ENCODE measurements around the gene GRXCR1.

DNA sequence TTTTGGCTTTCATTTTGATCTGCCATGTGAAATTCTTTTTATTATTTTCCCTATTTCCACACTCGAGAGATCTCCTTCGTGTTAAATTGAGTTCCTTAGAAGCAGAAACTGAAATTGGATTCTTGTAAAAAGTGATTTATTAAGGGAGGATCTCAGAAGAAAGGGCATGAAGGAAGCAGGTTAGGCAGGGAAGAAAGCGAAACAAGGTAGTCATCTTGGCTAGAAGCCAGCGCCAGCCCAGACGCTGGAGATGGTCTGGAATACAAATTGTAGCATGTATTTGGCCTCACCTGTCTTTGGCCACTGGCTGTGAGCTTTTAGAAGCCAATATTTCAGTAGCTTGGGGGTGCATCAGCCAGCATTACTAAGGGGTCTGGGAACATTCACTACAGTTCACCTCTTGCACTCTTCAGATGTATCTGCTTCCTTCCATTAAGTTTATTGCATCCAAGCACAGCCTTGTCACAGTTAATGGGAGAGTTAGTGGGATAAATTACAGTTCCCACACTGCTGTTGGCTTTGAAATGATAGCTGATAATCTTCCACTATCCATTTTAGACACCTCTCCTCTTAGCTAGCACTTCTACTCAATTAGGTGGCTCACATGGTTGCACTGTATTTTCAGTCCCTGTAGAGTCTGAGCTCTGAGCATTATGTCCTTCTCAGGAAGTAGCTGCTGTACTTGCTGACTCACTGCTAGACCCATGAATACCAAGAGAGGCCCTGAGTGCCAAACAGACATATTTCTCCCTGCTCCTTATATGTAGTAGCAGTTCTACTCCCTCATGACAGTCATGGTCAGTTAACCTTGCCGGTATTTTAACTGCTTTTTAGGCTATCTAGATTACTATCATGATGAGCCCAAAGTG, 14.6 kb downstream of the GRXCR1 start:
- TF ChIP-seq, protein P1, sequence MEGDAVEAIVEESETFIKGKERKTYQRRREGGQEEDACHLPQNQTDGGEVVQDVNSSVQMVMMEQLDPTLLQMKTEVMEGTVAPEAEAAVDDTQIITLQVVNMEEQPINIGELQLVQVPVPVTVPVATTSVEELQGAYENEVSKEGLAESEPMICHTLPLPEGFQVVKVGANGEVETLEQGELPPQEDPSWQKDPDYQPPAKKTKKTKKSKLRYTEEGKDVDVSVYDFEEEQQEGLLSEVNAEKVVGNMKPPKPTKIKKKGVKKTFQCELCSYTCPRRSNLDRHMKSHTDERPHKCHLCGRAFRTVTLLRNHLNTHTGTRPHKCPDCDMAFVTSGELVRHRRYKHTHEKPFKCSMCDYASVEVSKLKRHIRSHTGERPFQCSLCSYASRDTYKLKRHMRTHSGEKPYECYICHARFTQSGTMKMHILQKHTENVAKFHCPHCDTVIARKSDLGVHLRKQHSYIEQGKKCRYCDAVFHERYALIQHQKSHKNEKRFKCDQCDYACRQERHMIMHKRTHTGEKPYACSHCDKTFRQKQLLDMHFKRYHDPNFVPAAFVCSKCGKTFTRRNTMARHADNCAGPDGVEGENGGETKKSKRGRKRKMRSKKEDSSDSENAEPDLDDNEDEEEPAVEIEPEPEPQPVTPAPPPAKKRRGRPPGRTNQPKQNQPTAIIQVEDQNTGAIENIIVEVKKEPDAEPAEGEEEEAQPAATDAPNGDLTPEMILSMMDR (optimal IDR thresholded peaks at IDR 0.05 in 1 of 3, IDR thresholded peaks at IDR 0.05 in 1 of 3, conservative IDR thresholded peaks at IDR 0.05 in 1 of 3; ENCODE audit: extremely low read depth in 1 of 3, insufficient read depth in 2 of 3, low read length in 3 of 3) = no peak
- no peak for TF ChIP-seq EZH2 (IDR thresholded peaks at IDR 0.05; ENCODE audit: low read length)

All from keratinocyte (primary cell).